Left renal cortex interstitium (tissue), 4 donors: Measurements from ENCODE around the gene MYO5C. TPM values are rescaled to one million over a fixed set of nuclear protein-coding genes. Genes with fewer than 3 reads are reported as not detected.

Experiments
- DNase-seq, 4 donors: peaks; one replicate each; pipeline ENCODE4 v3.0.0-alpha.2; 2013; ENCODE audit warnings: low read depth in 4 of 4, low spot score in 2 of 4, missing footprints in 1 of 4
- polyA plus RNA-seq, 4 donors: library from polyadenylated mRNA; unstranded; fragments of 120-200 nt; gene quantifications; one replicate each; pipeline ENCODE4 v1.2.1, GENCODE V29; 2013; ENCODE audit not compliant: insufficient read length in 4 of 4

The MYO5C gene
- polyA plus RNA-seq, 4 donors, result 16.2 to 30.6 (median 22.7) TPM

DNA sequence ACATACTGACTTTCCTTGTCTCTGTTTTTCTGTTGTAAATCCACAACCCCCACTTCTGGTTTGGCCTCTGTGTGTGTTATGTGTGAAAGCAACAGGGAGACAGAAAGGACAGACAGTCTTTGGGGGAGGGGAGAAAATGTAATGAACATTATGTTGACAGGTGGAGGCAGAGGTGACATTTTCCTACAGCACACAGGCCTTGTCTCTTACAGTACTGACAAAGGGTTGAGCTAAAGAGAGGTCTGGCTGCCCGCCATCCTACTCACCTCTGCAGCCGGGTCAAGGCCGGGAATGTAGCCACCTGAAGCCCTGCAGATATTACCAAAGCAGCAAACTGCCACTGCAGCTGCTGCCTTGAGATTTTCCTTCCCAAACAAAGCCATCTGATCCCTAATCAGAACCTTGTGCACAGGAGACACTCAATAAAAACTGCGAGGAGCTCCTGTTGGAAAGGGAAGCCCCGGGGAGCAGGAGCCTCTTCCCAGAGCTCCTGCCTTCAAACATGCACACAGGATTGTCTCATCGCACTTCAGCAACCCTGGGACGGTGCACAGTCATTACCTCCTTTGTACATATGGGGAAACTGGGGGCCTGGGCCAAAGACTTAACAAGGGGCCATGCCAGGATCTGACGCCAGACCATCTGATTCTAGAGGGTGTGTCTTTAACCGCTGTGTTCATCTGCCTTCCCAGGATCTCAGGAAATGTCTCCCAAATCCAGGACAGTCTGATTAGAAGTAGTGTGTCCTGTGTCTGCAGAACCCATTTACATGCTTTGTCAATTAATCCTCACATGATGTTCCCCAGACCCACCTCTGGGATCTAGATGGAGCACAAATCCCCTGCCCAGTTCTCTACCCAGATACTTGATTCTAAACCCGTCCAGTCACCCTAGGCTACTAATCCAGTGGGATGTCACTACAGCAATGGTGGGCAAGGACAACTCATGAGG lies 14.2 kb downstream of the MYO5C start:
- DNase-seq, result no peak

GRCh38 chr15:52280326-52281084 lies 15.1 kb downstream of the MYO5C start:
- DNase-seq, result no peak

DNA sequence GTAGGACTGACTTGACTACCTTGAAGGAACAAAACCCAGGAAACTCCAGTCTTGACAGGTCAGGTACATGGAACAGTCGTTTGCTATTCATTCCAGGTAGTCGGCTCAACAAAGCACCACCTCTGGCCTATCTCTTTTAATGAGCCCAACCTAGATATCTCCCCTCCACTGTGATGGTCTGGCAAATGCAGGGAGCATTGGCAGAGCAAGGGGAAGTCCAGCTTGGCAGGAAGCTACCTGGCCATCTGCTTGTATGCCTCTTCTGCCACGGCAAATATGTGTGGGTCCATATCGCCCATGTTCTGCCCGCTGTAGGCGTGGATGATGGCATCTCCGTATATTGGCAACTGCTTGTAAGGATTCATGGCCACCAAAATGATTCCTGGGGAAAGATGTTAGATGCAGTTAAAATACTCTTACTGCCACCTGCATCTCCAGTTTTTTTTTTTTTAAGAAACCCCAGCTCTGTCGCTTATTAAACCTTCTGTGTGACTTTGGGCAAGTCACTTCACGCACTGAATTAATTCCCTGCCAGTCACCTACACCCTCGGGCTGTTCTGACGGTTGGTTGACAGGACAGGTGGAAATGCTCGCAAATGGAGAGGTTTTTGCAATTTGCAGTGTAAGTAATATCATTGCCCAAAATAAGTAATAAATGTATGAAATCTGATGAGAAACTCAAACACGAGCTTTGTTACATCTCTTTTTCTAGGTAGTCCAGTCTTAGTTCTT lies 16.8 kb downstream of the MYO5C start:
- no peak for DNase-seq

DNA sequence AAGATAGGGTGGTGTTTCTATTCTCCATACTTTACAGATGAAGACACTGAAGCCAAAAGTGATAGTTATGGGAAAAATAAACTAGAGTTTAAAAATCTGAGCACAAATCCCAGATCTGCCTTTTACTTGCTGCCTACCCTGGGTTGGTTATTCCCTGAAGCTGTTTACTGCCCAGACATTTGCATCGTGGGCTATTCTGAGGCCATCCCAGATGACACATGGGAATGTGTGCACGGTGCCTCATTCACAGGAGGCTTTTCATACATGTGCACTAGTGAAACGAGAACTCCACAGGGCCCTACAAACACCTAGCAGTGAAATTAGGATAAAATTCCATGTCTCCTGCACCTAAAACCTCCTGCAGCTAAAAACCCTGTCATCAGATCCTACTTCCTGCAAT lies 17.5 kb downstream of the MYO5C start:
- no peak for DNase-seq

GRCh38 chr15:52277575-52277974 lies 18.0 kb downstream of the MYO5C start:
- DNase-seq, result no peak

DNA sequence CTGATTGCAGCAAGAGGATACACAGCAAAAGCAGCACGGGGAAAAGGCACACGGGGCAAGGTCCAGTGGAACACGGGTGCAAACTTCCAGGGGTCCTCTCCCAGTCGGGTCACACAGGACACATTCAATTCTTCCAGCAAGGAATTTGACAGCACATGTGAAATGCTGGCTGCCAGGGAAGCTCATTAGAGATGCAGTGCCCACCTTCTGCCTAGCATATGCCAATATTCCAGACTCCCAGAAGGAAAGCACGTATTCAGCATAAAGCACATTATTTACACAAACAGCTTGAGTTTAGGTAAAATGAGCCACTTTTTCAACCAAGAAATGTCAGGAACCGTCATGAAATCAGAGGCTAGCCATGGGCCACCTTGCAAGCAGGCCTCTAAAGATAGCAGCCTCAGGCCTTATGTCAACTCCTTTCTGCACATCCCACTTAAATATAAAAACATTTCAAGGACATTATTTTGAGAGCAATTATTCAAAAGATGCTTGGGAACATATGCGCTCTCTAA lies 19.3 kb downstream of the MYO5C start:
- no peak for DNase-seq

DNA sequence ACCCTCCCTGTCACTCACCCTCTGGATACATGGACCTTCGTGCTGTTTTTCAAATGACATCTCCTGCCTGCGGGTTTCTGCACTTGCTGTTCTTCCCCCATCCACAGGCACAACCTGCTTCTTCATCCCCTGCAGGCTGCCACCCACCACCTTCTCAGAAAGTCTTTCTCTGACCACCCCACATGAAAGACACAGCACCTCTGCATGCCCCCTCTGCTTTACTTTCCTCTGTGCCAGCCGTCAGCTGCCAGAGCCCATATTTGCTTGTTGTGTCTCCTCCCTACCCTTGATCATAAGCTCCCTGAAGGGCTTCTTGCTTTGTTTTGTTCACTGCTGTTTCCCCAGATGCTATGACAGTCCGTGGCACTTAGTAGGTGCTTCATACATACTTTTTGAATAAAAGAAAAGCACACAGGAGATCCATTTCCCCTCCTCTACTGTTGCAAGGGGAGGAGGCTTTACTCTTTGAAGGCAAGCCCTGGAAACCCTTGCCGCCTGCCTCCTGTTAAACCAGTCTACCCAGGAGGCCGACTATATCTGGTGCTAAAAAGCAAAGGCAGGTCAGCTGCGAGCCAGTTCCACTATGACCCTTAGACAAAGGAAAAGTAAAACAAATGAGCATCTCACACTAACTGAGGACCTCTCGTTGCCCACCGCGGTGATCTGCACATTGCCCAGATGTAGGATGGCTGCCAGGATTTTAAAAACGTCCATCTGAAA lies 31.9 kb downstream of the MYO5C start:
- no peak for DNase-seq

GRCh38 chr15:52262364-52262763 lies 33.2 kb downstream of the MYO5C start:
- no peak for DNase-seq

DNA sequence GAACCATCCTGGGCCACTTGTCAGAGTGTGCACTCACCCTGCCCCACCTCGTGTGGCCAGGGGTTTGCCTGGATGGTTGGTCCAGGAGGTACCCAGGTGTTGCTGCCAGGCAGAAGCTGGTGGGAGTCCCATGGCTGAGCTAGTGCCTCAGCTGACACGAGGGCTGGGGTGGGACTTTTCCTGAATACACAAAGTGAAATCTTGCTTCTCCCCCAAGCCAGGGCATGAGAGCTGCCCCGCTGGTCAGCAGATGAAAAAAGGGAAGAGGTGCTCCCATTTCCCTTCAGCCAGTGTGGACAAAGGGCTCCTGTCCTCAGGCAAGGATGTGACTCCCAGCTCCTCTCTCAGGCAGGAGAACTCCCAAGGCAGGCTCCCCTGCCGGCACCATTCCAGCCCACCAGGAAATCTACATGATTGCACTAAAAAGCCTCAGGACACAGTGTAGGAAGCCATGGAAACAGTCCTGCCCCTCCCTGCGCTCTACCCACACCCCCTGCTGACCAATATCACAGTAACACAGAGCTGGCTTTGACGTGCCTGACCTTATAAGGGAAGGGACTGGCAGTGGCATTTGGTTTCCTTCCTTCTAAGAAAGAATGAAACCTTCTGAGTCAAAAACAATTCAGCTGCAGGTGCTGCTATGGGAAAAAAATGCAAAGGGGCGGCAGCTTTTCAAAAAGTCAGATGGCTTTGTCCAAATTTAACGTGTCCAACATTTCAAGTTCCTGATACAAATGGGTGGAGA lies 33.9 kb downstream of the MYO5C start:
- peak in 2 of 4 donors; percentile 24 to 55 for DNase-seq

DNA sequence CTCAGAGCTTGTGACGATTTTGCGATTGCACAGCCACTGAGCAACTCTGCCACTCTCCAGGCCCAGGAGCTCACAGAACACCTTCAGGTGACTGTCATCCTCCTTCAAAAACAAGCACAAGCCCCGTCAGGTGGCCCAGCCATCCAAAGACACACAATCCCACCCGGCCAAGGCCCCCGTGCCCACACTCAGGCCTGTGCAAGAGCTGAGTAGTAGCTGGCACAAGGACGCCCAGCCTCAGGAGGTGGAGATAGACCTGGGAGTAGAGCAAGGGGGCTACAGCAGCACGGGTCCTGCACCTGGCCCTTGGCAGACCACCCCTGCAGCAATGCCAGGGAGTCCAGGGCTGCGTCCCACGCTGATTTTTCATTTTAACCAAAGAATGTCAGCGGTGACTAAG lies 34.6 kb downstream of the MYO5C start:
- no peak for DNase-seq

DNA sequence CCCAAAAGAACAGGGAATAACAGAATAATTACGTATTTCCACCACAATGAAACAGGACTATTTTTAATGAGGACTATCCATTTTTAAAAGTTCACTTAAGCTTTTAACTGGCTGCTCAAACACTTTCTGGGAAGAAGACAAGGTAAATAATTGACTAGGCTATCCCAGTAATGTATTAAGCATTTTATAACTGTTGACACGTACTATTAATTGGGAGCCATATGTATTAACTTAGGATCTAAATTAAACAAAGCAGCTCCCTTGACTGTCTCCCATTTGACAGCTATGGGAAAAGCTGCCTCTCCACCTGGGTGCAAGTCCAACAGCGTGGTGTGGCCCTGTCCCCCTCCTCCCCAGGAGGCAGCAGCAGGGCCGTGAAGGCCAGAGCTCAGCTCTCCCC lies 36.1 kb downstream of the MYO5C start:
- DNase-seq, result no peak

DNA sequence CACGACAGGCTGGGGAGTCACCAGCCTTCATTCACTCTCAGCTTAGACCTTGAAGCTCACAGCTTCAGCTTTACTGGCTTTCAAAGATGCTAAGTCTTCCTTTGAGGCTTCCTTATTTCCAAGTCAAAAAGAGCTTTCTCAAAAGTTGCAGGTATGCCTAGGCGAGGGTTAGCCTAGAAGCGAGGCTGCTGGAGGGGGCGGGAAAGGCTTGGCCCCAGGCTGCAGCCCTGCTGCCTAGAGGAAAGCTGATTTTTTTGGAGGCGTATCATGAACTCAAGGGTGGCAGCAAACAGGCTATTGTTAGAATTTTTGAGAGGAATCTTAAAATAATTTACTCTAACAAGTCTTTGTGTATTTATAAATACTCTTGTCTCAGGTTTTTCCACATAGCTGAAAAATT lies 37.1 kb downstream of the MYO5C start:
- no peak for DNase-seq

GRCh38 chr15:52257734-52258062 lies 37.9 kb downstream of the MYO5C start:
- DNase-seq, result no peak

DNA sequence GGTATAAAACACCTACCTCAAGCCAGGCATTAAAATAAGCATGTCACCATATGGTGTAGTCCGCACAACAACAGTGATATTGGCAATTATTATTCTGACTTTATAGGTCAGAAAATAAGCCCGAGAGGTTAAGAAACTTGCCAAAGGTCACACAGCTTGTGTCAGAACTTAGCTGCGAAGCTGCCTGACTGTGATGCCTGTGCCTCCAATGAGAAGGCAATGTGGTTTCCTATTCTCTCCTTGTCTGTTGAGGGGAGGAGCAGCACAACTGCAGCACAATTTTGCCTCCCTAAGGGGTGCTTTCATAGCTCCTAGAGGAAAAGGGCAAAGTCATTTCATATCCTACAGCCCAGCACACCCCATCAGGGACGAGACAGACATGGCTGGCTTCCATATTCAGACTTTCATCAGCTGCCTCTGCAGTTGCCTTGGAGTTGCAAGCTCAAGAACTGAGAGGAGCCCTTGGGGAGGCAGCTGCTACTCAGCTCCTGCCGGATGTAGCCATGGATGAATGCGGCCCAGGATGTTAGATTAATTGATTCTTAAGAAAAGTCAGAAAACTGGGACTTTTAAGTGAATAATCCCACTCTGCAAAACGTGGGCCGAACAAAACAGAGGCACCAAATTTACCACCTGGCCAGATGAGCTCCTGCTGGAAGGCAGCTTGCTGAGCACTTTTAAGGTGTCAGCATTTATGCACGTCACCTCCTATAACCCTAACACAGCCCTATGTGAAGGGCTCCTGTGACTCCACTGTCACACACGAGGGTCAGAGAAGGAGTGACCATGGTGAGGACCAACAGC lies 38.5 kb downstream of the MYO5C start:
- DNase-seq, result no peak

- DNase-seq, result peak; percentile 53 to 70 (median 60)
Measured at GRCh38 chr15:52256366-52256765, 39.2 kb downstream of the MYO5C start.

- no peak for DNase-seq
Measured at GRCh38 chr15:52255935-52256334, 39.7 kb downstream of the MYO5C start.

- DNase-seq, result no peak
Measured at GRCh38 chr15:52255008-52255407, 40.6 kb downstream of the MYO5C start.

GRCh38 chr15:52254391-52254790 lies 41.2 kb downstream of the MYO5C start:
- DNase-seq, result no peak

DNA sequence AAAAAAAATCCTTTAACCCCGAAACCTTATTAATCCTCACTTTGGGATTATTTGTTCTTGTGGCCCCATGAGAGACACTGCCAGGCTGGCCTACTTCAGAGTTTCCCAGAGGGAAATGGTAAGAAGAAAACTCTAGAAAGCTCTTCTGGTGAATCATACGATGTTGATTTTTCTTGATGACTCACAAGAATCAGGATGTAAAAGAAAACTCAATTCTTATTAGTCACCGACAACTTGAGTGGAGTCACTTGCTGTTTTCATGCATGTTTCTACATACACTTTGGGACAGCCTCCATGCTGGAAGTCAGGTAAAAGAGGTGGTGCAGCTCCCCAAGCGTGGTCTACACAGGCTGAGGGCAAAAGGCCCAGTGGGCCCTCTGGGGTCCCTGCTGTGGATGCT lies 42.8 kb downstream of the MYO5C start:
- no peak for DNase-seq
